Left colon (tissue), 2 donors: Measurements from ENCODE around the gene BNIP1. TPM values are rescaled to one million over a fixed set of nuclear protein-coding genes. Genes with fewer than 3 reads are reported as not detected.

Source experiments
- ATAC-seq: fragments of 200-7000 bp; cut with Tn5 transposase; one replicate; pipeline ENCODE4 v1.9.1; 2020; ENCODE audit warnings: mild to moderate bottlenecking, moderate library complexity
- DNase-seq, 2 donors: peaks; one replicate each; pipeline ENCODE4 v3.0.0-alpha.2; 2020
- intact Hi-C, 2 donors: fragments of 100-400 bp; cut with DNase I in 1 of 2; cut with micrococcal nuclease in 1 of 2; formaldehyde crosslinking; loops; one replicate each; pipeline versions ENCODE4 v1.11.2 to v1.14.0; 2022; cut with DNase I, micrococcal nuclease
- total RNA-seq, 2 donors: library from RNA; stranded (reverse); fragmentation: NEBNext Ultra II Directional; extraction: Animal tissue kit (Norgen Biotek cat#: 25700); gene quantifications; one replicate each; pipeline ENCODE4 v1.2.1, GENCODE V29; 2021
- donor health status: DM: no; HTN: no; CAD: no.
- donor health status: DM: yes; HTN: yes; CAD: no.

BNIP1 gene
- total RNA-seq, 2 donors from 2014 or later, result 7.5 to 11.8 TPM

- ATAC-seq, result no peak
- intact Hi-C loops, result no loop called here
These were observed 14.9 kb downstream of the BNIP1 start for GRCh38 chr5:173159256-173159655.

GRCh38 chr5:173161148-173161547 lies 16.8 kb downstream of the BNIP1 start:
- DNase-seq (no peak), ATAC-seq (no peak)
- intact Hi-C loops, result no loop called here

More at GRCh38 chr5:173159256-173159655, 14.9 kb downstream of the BNIP1 start:
- no peak for DNase-seq

- no peak for ATAC-seq
- intact Hi-C loops, result no loop called here
These were observed 18.9 kb downstream of the BNIP1 start for GRCh38 chr5:173163219-173163618.

GRCh38 chr5:173165177-173166016 lies 21.1 kb downstream of the BNIP1 start:
- intact Hi-C loops, result no loop called here
- DNase-seq (no peak), ATAC-seq (peak; percentile 64)

More at GRCh38 chr5:173163219-173163618, 18.9 kb downstream of the BNIP1 start:
- no peak for DNase-seq

- ATAC-seq, result no peak
- no peak for DNase-seq
- intact Hi-C loops, result no loop called here
These were observed 27.8 kb downstream of the BNIP1 start for GRCh38 chr5:173172166-173172565.

GRCh38 chr5:173175523-173175922 lies 31.2 kb downstream of the BNIP1 start:
- intact Hi-C loops, result no loop called here
- no peak for ATAC-seq

GRCh38 chr5:173178369-173178910 lies 34.1 kb downstream of the BNIP1 start:
- ATAC-seq, result peak; percentile 55
- no peak for DNase-seq
- intact Hi-C loops, result no loop called here

More at GRCh38 chr5:173175523-173175922, 31.2 kb downstream of the BNIP1 start:
- DNase-seq, result no peak

GRCh38 chr5:173180331-173180730 lies 36.0 kb downstream of the BNIP1 start:
- no peak for ATAC-seq
- no peak for DNase-seq
- intact Hi-C loops, result no loop called here

GRCh38 chr5:173187054-173187743 lies 42.9 kb downstream of the BNIP1 start:
- ATAC-seq (peak; percentile 26), DNase-seq (no peak)
- intact Hi-C loops, result no loop called here

GRCh38 chr5:173188280-173188679 lies 43.9 kb downstream of the BNIP1 start:
- DNase-seq (no peak), ATAC-seq (no peak)
- intact Hi-C loops, result no loop called here

- no peak for ATAC-seq
- intact Hi-C loops, result no loop called here
- DNase-seq, result no peak
These were observed 46.7 kb downstream of the BNIP1 start for GRCh38 chr5:173191015-173191414.

- DNase-seq (no peak), ATAC-seq (no peak)
- intact Hi-C loops, result no loop called here
These were observed 47.2 kb downstream of the BNIP1 start for GRCh38 chr5:173191561-173191960.

- intact Hi-C loops, result no loop called here
- no peak for ATAC-seq
- no peak for DNase-seq
These were observed 48.2 kb downstream of the BNIP1 start for GRCh38 chr5:173192561-173192960.

GRCh38 chr5:173196133-173196952 lies 52.0 kb downstream of the BNIP1 start:
- no peak for DNase-seq
- intact Hi-C loops, result no loop called here
- ATAC-seq, result no peak

- intact Hi-C loops, result no loop called here
- no peak for ATAC-seq
- DNase-seq, result no peak
These were observed 53.1 kb downstream of the BNIP1 start for GRCh38 chr5:173197375-173197891.

GRCh38 chr5:173198049-173198448 lies 53.7 kb downstream of the BNIP1 start:
- no peak for ATAC-seq
- intact Hi-C loops, result no loop called here
- DNase-seq, result no peak

GRCh38 chr5:173200356-173200755 lies 56.0 kb downstream of the BNIP1 start:
- DNase-seq (no peak), ATAC-seq (no peak)
- intact Hi-C loops, result no loop called here

- intact Hi-C loops, result no loop called here
- no peak for ATAC-seq
- DNase-seq, result no peak
These were observed 57.4 kb downstream of the BNIP1 start for GRCh38 chr5:173201636-173202265.
